ENCODE measurements around the gene CCDC142.

The CCDC142 gene

GRCh38 chr2:74513605-74514367 is 31.0 kb upstream of the CCDC142 start:
- no peaks in the 10 kb centered on the region for H3K4me1 ChIP-seq (ENCODE audit: insufficient read depth, poor library complexity, severe bottlenecking)
- no peaks in the 10 kb centered on the region for H3K9me3 ChIP-seq (ENCODE audit: severe bottlenecking)
- H3K27me3 ChIP-seq (ENCODE audit: insufficient read depth, poor library complexity, severe bottlenecking) = peaks cover 73% of the 10 kb centered on the region
- ATAC-seq (ENCODE audit: low read depth) (peak; percentile 42), DNase-seq (ENCODE audit: low spot score) (peak; percentile 54)
- TF ChIP-seq, protein P1, sequence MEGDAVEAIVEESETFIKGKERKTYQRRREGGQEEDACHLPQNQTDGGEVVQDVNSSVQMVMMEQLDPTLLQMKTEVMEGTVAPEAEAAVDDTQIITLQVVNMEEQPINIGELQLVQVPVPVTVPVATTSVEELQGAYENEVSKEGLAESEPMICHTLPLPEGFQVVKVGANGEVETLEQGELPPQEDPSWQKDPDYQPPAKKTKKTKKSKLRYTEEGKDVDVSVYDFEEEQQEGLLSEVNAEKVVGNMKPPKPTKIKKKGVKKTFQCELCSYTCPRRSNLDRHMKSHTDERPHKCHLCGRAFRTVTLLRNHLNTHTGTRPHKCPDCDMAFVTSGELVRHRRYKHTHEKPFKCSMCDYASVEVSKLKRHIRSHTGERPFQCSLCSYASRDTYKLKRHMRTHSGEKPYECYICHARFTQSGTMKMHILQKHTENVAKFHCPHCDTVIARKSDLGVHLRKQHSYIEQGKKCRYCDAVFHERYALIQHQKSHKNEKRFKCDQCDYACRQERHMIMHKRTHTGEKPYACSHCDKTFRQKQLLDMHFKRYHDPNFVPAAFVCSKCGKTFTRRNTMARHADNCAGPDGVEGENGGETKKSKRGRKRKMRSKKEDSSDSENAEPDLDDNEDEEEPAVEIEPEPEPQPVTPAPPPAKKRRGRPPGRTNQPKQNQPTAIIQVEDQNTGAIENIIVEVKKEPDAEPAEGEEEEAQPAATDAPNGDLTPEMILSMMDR (IDR thresholded peaks at IDR 0.05; ENCODE audit: poor library complexity, severe bottlenecking) = no peak
- H3K36me3 ChIP-seq (ENCODE audit: low read depth) = no peaks in the 10 kb centered on the region
- no peak overlapping the region for H3K4me3 ChIP-seq (ENCODE audit: severe bottlenecking)
- no peak overlapping the region for H3K27ac ChIP-seq (ENCODE audit: poor library complexity, severe bottlenecking)

- no peak overlapping the region for H3K27ac ChIP-seq (ENCODE audit: poor library complexity, severe bottlenecking)
- H3K27me3 ChIP-seq (ENCODE audit: insufficient read depth, poor library complexity, severe bottlenecking) = peaks cover 65% of the 10 kb centered on the region
- peak; percentile 33 for DNase-seq (ENCODE audit: low spot score)
- TF ChIP-seq, protein P1 (IDR thresholded peaks at IDR 0.05; ENCODE audit: poor library complexity, severe bottlenecking) = no peak
- no peak overlapping the region for H3K4me3 ChIP-seq (ENCODE audit: severe bottlenecking)
- H3K9me3 ChIP-seq (ENCODE audit: severe bottlenecking) = no peaks in the 10 kb centered on the region
- no peak for ATAC-seq (ENCODE audit: low read depth)
- H3K36me3 ChIP-seq (ENCODE audit: low read depth) = no peaks in the 10 kb centered on the region
- no peaks in the 10 kb centered on the region for H3K4me1 ChIP-seq (ENCODE audit: insufficient read depth, poor library complexity, severe bottlenecking)
Measured at GRCh38 chr2:74512744-74513604, 30.2 kb upstream of the CCDC142 start.

DNA sequence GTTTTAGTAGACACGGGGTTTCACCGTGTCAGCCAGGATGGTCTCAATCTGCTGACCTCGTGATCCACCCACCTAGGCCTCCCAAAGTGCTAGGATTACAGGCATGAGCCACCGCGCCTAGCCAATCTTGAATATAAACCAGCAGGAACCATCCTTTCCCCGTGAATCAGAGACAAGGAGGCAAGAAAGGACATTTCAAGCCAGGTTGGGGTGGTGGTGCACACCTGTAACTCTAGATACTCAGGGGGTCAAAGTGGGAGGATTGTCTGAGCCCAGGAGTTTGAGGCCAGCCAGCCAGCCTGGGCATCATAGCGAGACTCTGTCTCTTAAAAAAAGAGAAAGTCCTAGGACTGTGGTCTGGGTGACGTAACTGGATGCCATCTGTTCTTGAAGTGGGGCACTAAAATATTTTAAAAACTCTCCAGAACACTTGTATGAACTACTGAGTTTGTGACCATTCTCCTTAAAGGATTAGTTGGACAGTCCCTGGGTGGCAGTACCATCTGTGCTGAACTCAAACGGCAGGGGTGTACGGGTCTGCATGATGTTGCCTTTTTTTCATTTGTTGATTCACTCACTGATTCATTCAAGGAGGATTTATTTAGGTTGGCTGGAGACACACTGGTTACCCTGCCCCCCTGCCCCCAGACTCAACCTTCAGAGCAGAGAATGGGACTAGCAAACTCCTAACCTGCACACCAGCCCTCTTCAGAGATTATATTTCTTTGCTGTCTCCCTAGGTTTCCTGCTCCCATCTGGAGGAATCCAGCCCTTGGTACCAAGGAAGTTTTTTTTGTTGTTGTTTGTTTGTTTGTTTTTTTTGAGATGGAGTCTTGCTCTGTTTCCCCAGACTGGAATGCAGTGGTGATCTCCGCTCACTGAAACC is 28.5 kb upstream of the CCDC142 start:
- Histone ChIP-seq H3K27me3 (ENCODE audit: insufficient read depth, poor library complexity, severe bottlenecking) (peaks cover 50% of the 10 kb centered on the region), H3K36me3 (ENCODE audit: low read depth) (peaks cover 3% of the 10 kb centered on the region; the same call in 1 of the 2 replicates), H3K4me3 (ENCODE audit: severe bottlenecking) (no peak overlapping the region), H3K4me1 (ENCODE audit: insufficient read depth, poor library complexity, severe bottlenecking) (peaks cover under 1% of the 10 kb centered on the region), H3K27ac (ENCODE audit: poor library complexity, severe bottlenecking) (no peak overlapping the region), H3K9me3 (ENCODE audit: severe bottlenecking) (no peaks in the 10 kb centered on the region)
- DNase-seq (ENCODE audit: low spot score) (no peak), ATAC-seq (ENCODE audit: low read depth) (no peak)
- TF ChIP-seq, protein P1 (IDR thresholded peaks at IDR 0.05; ENCODE audit: poor library complexity, severe bottlenecking) = no peak

- no peak for ATAC-seq (ENCODE audit: low read depth)
- Histone ChIP-seq H3K27me3 (ENCODE audit: insufficient read depth, poor library complexity, severe bottlenecking) (peaks cover 40% of the 10 kb centered on the region), H3K9me3 (ENCODE audit: severe bottlenecking) (no peaks in the 10 kb centered on the region), H3K36me3 (ENCODE audit: low read depth) (peaks cover 14% of the 10 kb centered on the region), H3K4me3 (ENCODE audit: severe bottlenecking) (no peak overlapping the region), H3K27ac (ENCODE audit: poor library complexity, severe bottlenecking) (no peak overlapping the region), H3K4me1 (ENCODE audit: insufficient read depth, poor library complexity, severe bottlenecking) (peaks cover 5% of the 10 kb centered on the region)
- TF ChIP-seq, protein P1 (IDR thresholded peaks at IDR 0.05; ENCODE audit: poor library complexity, severe bottlenecking) = no peak
- DNase-seq (ENCODE audit: low spot score) = no peak
Measured at GRCh38 chr2:74510272-74510671, 27.5 kb upstream of the CCDC142 start.
